CD4-positive, alpha-beta memory T cell (primary cell): ENCODE results near the gene NOD2. TPM values are rescaled to one million over a fixed set of nuclear protein-coding genes. Genes with fewer than 3 reads are reported as not detected.
A peak's percentile ranks its signal among the peaks of the same experiment; 100 is the strongest.

Experiments used
- CTCF ChIA-PET: fragments of 350-600 bp; sonication (Branson Sonifier 250); formaldehyde crosslinking; loops from one replicate; lab custom pipeline; 2021; ENCODE audit warnings: inconsistent platforms; ENCODE audit not compliant: partially characterized antibody; lab: Charles Lee
- POLR2A ChIA-PET: fragments of 350-600 bp; sonication (Branson Sonifier 250); formaldehyde crosslinking; loops from one replicate; lab custom pipeline; 2021; ENCODE audit not compliant: partially characterized antibody; lab: Charles Lee
- DNase-seq, 5 donors: peaks; one replicate each; pipeline versions ENCODE4 v3.0.0 to v3.0.0-alpha.2; 2020 to 2022; ENCODE audit warnings: mixed read lengths in 1 of 5
- H3K27ac ChIP-seq: one replicate; pipeline ENCODE4 v1.7.0; 2013; ENCODE audit warnings: low read depth, low read length
- H3K27me3 ChIP-seq: 2 replicates; pipeline ENCODE4 v1.7.0; 2013; ENCODE audit warnings: mild to moderate bottlenecking, low read length, moderate library complexity; ENCODE audit not compliant: insufficient read depth
- H3K36me3 ChIP-seq: 2 replicates; pipeline ENCODE4 v1.7.0; 2013; ENCODE audit warnings: mild to moderate bottlenecking, low read length, moderate library complexity; ENCODE audit not compliant: insufficient read depth
- H3K4me1 ChIP-seq: 2 replicates; pipeline ENCODE4 v1.7.0; 2013; ENCODE audit warnings: mild to moderate bottlenecking, low read length, moderate library complexity; ENCODE audit not compliant: insufficient read depth
- H3K4me3 ChIP-seq, 2 donors: one replicate each; pipeline ENCODE4 v1.7.0; 2013; ENCODE audit warnings: low read length in 2 of 2, mild to moderate bottlenecking in 1 of 2
- H3K9me3 ChIP-seq, 2 donors: one replicate each; pipeline ENCODE4 v1.7.0; 2013; ENCODE audit warnings: low read length in 2 of 2, control low read depth in 1 of 2; ENCODE audit not compliant: control insufficient read depth in 1 of 2
- H3K27ac Mint-ChIP-seq, 7 donors: one replicate each; pipeline ENCODE4 v1.8.0; 2020 to 2021; ENCODE audit warnings: mixed read lengths in 7 of 7, mild to moderate bottlenecking in 6 of 7, inconsistent platforms in 3 of 7, moderate library complexity in 3 of 7
- H3K27me3 Mint-ChIP-seq, 2 donors: one replicate each; pipeline ENCODE4 v1.8.0; 2020 to 2021; ENCODE audit warnings: mixed read lengths in 2 of 2
- H3K36me3 Mint-ChIP-seq, 2 donors: one replicate each; pipeline ENCODE4 v1.8.0; 2020 to 2021; ENCODE audit warnings: mixed read lengths in 2 of 2, inconsistent platforms in 1 of 2, mild to moderate bottlenecking in 1 of 2
- H3K4me1 Mint-ChIP-seq, 4 donors: one replicate each; pipeline ENCODE4 v1.8.0; 2020 to 2021; ENCODE audit warnings: mixed read lengths in 4 of 4, mild to moderate bottlenecking in 1 of 4
- H3K4me3 Mint-ChIP-seq, 8 donors: one replicate each; pipeline ENCODE4 v1.8.0; 2020 to 2021; ENCODE audit warnings: mixed read lengths in 8 of 8, mild to moderate bottlenecking in 7 of 8, moderate library complexity in 6 of 8, inconsistent platforms in 3 of 8
- H3K9me3 Mint-ChIP-seq, 8 donors: one replicate each; pipeline ENCODE4 v1.8.0; 2020 to 2021; ENCODE audit warnings: mixed read lengths in 8 of 8, mild to moderate bottlenecking in 5 of 8, inconsistent platforms in 3 of 8, moderate library complexity in 1 of 8
- intact Hi-C: fragments of 100-400 bp; cut with micrococcal nuclease; formaldehyde crosslinking; loops from one replicate; pipeline ENCODE4 v1.15.1; 2023
- polyA plus RNA-seq, 2 donors: library from polyadenylated mRNA; unstranded; fragments of 300-500 nt; fragmentation: Illumina TruSeq; gene quantifications; one replicate each; pipeline ENCODE4 v1.2.3, GENCODE V29; 2021
- total RNA-seq, 2 experiments: library from RNA; stranded (reverse); gene quantifications; one replicate each; pipeline ENCODE4 v1.2.3, GENCODE V29; 2021

Gene NOD2
- total and polyA plus RNA-seq, 4 experiments from 2014 or later = 2.2 to 10.9 (median 6.7) TPM

- intact Hi-C loops = loop anchor here (5.0 kb wide), 1 partner anchor 402 kb away; the partner anchor contains the start of gene ADCY7
- Histone ChIP-seq H3K36me3 (peaks cover 36% of the 10 kb centered on the region), H3K4me3 (no peak overlapping the region), H3K27me3 (no peaks in the 10 kb centered on the region), H3K4me1 (peaks cover 38% of the 10 kb centered on the region), H3K9me3 (peaks cover 13% of the 10 kb centered on the region in 2 donors), H3K27ac (no peak overlapping the region)
- no peak for DNase-seq
- Mint-ChIP-seq H3K27me3 (no peaks in the 10 kb centered on the region), H3K27ac (peak overlapping the region in 2 of 7 donors; percentile 24 to 76), H3K4me1 (peaks cover 22 to 45% (median 34%) of the 10 kb centered on the region in 4 donors), H3K9me3 (peaks cover 0 to 24% (median 20%) of the 10 kb centered on the region in 8 donors), H3K36me3 (peaks cover 42 to 56% of the 10 kb centered on the region in 2 donors), H3K4me3 (no peak overlapping the region)
- POLR2A ChIA-PET = interaction anchor here (0.6 to 19.4 kb wide), 4 partner anchors 12 to 452 kb away, joined by 3 to 478 read pairs (median 120); partner anchors contain the start of genes CYLD and SNX20
- CTCF ChIA-PET = interaction anchor here (0.7 to 24.1 kb wide), 11 partner anchors 10 to 644 kb away, joined by 3 to 458 read pairs (median 4); partner anchors contain the start of genes CNEP1R1 and SNX20
Measured at GRCh38 chr16:50669741-50670140, 23.7 kb upstream of the NOD2 start.

GRCh38 chr16:50670476-50670875, 22.9 kb upstream of the NOD2 start:
- Histone ChIP-seq H3K27ac (no peak overlapping the region), H3K27me3 (no peaks in the 10 kb centered on the region), H3K36me3 (peaks cover 42% of the 10 kb centered on the region), H3K4me1 (peaks cover 31% of the 10 kb centered on the region), H3K4me3 (no peak overlapping the region), H3K9me3 (peaks cover 13% of the 10 kb centered on the region in 2 donors)
- Mint-ChIP-seq H3K36me3 (peaks cover 49 to 62% of the 10 kb centered on the region in 2 donors), H3K27me3 (no peaks in the 10 kb centered on the region), H3K4me1 (peaks cover 19 to 38% (median 29%) of the 10 kb centered on the region in 4 donors), H3K27ac (peak overlapping the region in 3 of 7 donors; percentile 61 to 86 (median 68)), H3K9me3 (peaks cover 0 to 24% (median 20%) of the 10 kb centered on the region in 8 donors), H3K4me3 (no peak overlapping the region)
- CTCF ChIA-PET = interaction anchor here (0.9 to 24.1 kb wide), 9 partner anchors 10 to 645 kb away, joined by 3 to 458 read pairs (median 4); partner anchors contain the start of genes CNEP1R1 and SNX20
- intact Hi-C loops = no loop called here
- no peak for DNase-seq
- POLR2A ChIA-PET = interaction anchor here (0.7 to 19.4 kb wide), 3 partner anchors 11 to 87 kb away, joined by 3 to 478 read pairs (median 238); partner anchors contain the start of genes CYLD and SNX20

GRCh38 chr16:50671644-50672260, 21.7 kb upstream of the NOD2 start:
- peaks cover 21 to 39% (median 29%) of the 10 kb centered on the region in 4 donors for H3K4me1 Mint-ChIP-seq
- peaks cover 0 to 24% (median 20%) of the 10 kb centered on the region in 8 donors for H3K9me3 Mint-ChIP-seq
- ChIA-PET POLR2A (interaction anchor here (0.8 to 19.4 kb wide), 8 partner anchors 10 to 135 kb away, joined by 3 to 478 read pairs (median 8); partner anchors contain the start of genes CYLD and SNX20), CTCF (interaction anchor here (0.7 to 24.1 kb wide), 14 partner anchors 9 to 345 kb away, joined by 3 to 458 read pairs (median 4); partner anchors contain the start of genes CYLD and SNX20)
- H3K4me3 Mint-ChIP-seq = peak overlapping the region in 2 of 8 donors; percentile 1 to 47
- peak; percentile 45 to 56 (median 49) for DNase-seq
- H3K4me3 ChIP-seq = no peak overlapping the region
- H3K27me3 ChIP-seq = no peaks in the 10 kb centered on the region
- no peak overlapping the region for H3K27ac ChIP-seq
- no peaks in the 10 kb centered on the region for H3K27me3 Mint-ChIP-seq
- H3K36me3 ChIP-seq = peaks cover 55% of the 10 kb centered on the region
- peaks cover 13% of the 10 kb centered on the region in 2 donors for H3K9me3 ChIP-seq
- peaks cover 62 to 75% of the 10 kb centered on the region in 2 donors for H3K36me3 Mint-ChIP-seq
- H3K27ac Mint-ChIP-seq = peak overlapping the region in 6 of 7 donors; percentile 39 to 96 (median 68)
- peaks cover 31% of the 10 kb centered on the region for H3K4me1 ChIP-seq
- intact Hi-C loops = loop anchor here (1.0 kb wide), 2 partner anchors 76 to 135 kb away; no protein-coding TSS in a partner anchor

- Histone ChIP-seq H3K4me3 (no peak overlapping the region), H3K9me3 (peaks cover 13% of the 10 kb centered on the region in 2 donors), H3K4me1 (peaks cover 32% of the 10 kb centered on the region), H3K36me3 (peaks cover 71% of the 10 kb centered on the region), H3K27ac (no peak overlapping the region), H3K27me3 (no peaks in the 10 kb centered on the region)
- no peak for DNase-seq
- intact Hi-C loops = no loop called here
- no peaks in the 10 kb centered on the region for H3K27me3 Mint-ChIP-seq
- peak overlapping the region in 2 of 7 donors; percentile 12 to 87 for H3K27ac Mint-ChIP-seq
- ChIA-PET CTCF (interaction anchor here (2.5 to 24.1 kb wide), 4 partner anchors 5 to 133 kb away, joined by 7 to 458 read pairs (median 212); no protein-coding TSS in a partner anchor), POLR2A (interaction anchor here (1.1 to 19.4 kb wide), 5 partner anchors 8 to 335 kb away, joined by 3 to 478 read pairs (median 19); partner anchors contain the start of genes CYLD, NOD2 and SNX20)
- H3K4me3 Mint-ChIP-seq = no peak overlapping the region
- peaks cover 23 to 40% (median 31%) of the 10 kb centered on the region in 4 donors for H3K4me1 Mint-ChIP-seq
- peaks cover 73 to 83% of the 10 kb centered on the region in 2 donors for H3K36me3 Mint-ChIP-seq
- peaks cover 0 to 24% (median 20%) of the 10 kb centered on the region in 8 donors for H3K9me3 Mint-ChIP-seq
Measured at GRCh38 chr16:50673496-50674275, 19.7 kb upstream of the NOD2 start.

- peak overlapping the region in 2 of 7 donors; percentile 87 for H3K27ac Mint-ChIP-seq
- ChIA-PET CTCF (interaction anchor here (8.4 to 24.1 kb wide), 3 partner anchors 6 to 132 kb away, joined by 136 to 458 read pairs (median 289); no protein-coding TSS in a partner anchor), POLR2A (interaction anchor here (1.1 to 19.4 kb wide), 6 partner anchors 5 to 336 kb away, joined by 3 to 478 read pairs (median 122); partner anchors contain the start of genes CYLD, NOD2 and SNX20)
- no peak for DNase-seq
- H3K4me1 Mint-ChIP-seq = peaks cover 31 to 51% (median 40%) of the 10 kb centered on the region in 4 donors
- no peaks in the 10 kb centered on the region for H3K27me3 Mint-ChIP-seq
- Histone ChIP-seq H3K27me3 (no peaks in the 10 kb centered on the region), H3K27ac (no peak overlapping the region), H3K9me3 (peaks cover 13% of the 10 kb centered on the region in 2 donors), H3K4me3 (no peak overlapping the region), H3K36me3 (peaks cover 66% of the 10 kb centered on the region), H3K4me1 (peaks cover 43% of the 10 kb centered on the region)
- no peak overlapping the region for H3K4me3 Mint-ChIP-seq
- intact Hi-C loops = no loop called here
- peaks cover 0 to 24% (median 20%) of the 10 kb centered on the region in 8 donors for H3K9me3 Mint-ChIP-seq
- peaks cover 77 to 85% of the 10 kb centered on the region in 2 donors for H3K36me3 Mint-ChIP-seq
Measured at GRCh38 chr16:50674831-50675230, 18.6 kb upstream of the NOD2 start.
